ENCODE results near the gene ZNF444. TPM values are rescaled to one million over a fixed set of nuclear protein-coding genes. Genes with fewer than 3 reads are reported as not detected.

Gene ZNF444
- total RNA-seq (2021) = 84.0 to 87.9 TPM (median 87.7 TPM) in 3 replicates
- percentile 70 among the genes with signal in this experiment for Bru-seq, nascent RNA
- long read RNA-seq, experiment 1, full-length matches to known transcripts = 135 of 210 reads
- long read RNA-seq, experiment 1, partial matches to known transcripts = 46 of 210 reads
- long read RNA-seq, experiment 1, other reads (novel, unspliced or antisense) = 29 of 210 reads
- long read RNA-seq, experiment 2, full-length matches to known transcripts = 23 of 74 reads
- long read RNA-seq, experiment 2, partial matches to known transcripts = 45 of 74 reads
- long read RNA-seq, experiment 2, other reads (novel, unspliced or antisense) = 6 of 74 reads
- long read RNA-seq, experiment 3 = 0 reads

DNA sequence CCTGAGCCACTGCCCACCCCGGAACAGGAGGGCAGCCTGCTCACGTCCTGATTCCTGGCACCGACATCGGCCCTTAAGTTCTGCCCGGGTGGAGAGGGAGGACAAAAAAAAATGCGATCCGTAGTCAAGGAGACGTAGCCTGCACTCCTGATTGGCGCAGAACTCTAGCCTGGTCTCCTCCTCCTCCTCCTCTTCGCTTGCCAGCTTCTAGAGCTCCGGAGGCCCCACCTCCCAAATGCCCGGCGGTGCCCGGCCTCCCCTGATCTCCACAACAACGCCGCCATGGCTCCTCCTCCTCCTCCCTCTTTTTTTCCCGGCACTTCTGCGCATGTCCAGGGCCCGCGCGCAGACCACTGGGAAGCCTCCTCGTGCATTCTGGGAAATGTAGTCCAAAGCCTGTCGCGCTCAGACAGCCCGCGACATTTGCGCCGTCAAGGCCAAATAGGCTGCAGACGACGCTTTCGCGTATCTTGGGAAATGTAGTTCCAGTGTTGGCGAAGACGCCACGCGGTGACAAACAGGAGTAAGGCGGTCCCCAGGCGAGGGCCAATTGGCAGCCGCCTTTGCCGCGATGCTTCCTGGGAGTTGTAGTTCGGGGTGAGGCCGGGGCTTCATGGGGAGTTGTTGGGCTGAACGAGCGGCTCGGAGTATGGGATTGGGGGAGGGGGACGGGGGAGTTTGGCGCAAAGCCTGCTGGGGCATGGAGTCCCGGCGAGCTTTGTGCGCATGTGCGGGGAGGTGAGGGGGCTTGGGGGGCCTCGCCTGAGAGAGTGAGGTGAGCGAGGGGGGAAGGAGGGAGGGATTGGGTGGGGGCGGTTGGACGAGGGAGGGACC lies at the start of gene ZNF444:
Gene ZNF444, plus strand, starts transcription at position 705 of the 834 bp plus-strand sequence. CDS start 5,625 bp downstream, outside the sequence.
- ChIA-PET CTCF (interaction anchor here (0.6 to 2.9 kb wide), 18 partner anchors 11 to 537 kb away, joined by 3 to 19 read pairs (median 4); no protein-coding TSS in a partner anchor), POLR2A (interaction anchor here (0.7 kb wide), 1 partner anchor 32 kb away, joined by 3 read pairs; no protein-coding TSS in a partner anchor)
- H3K36me3 Mint-ChIP-seq = no peaks in the 10 kb centered on the region
- H3K4me1 Mint-ChIP-seq = peaks cover 37% of the 10 kb centered on the region
- H3K27me3 Mint-ChIP-seq (ENCODE audit: low read depth) = peaks cover 3% of the 10 kb centered on the region; the same call in 1 of the 2 replicates
- no peaks in the 10 kb centered on the region for H3K9me3 Mint-ChIP-seq
- DNase-seq (ENCODE audit: low spot score) (peak; percentile 99), ATAC-seq (peak; percentile 93)
- TF ChIP-seq, protein P1, sequence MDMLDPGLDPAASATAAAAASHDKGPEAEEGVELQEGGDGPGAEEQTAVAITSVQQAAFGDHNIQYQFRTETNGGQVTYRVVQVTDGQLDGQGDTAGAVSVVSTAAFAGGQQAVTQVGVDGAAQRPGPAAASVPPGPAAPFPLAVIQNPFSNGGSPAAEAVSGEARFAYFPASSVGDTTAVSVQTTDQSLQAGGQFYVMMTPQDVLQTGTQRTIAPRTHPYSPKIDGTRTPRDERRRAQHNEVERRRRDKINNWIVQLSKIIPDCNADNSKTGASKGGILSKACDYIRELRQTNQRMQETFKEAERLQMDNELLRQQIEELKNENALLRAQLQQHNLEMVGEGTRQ (CRISPR knock-in tag; IDR thresholded peaks at IDR 0.05) = peak; percentile 27; the same call in 1 of the 2 replicates
- TF ChIP-seq, protein P2, sequence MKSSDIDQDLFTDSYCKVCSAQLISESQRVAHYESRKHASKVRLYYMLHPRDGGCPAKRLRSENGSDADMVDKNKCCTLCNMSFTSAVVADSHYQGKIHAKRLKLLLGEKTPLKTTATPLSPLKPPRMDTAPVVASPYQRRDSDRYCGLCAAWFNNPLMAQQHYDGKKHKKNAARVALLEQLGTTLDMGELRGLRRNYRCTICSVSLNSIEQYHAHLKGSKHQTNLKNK (CRISPR knock-in tag; IDR thresholded peaks at IDR 0.05) = no peak
- TF ChIP-seq, protein P3, sequence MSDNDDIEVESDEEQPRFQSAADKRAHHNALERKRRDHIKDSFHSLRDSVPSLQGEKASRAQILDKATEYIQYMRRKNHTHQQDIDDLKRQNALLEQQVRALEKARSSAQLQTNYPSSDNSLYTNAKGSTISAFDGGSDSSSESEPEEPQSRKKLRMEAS (CRISPR knock-in tag; IDR thresholded peaks at IDR 0.05) = peak; percentile 67; the same call in 1 of the 2 replicates
- TF ChIP-seq GABPB1 (CRISPR knock-in tag; IDR thresholded peaks at IDR 0.05) (peak; percentile 66), JAZF1 (CRISPR knock-in tag; IDR thresholded peaks at IDR 0.05) (no peak), SP1 (CRISPR knock-in tag; conservative IDR thresholded peaks at IDR 0.05) (peak; percentile 80), CREM (CRISPR knock-in tag; IDR thresholded peaks at IDR 0.05) (peak; percentile 87), FOXK1 (CRISPR knock-in tag; IDR thresholded peaks at IDR 0.05) (peak; percentile 79), E2F5 (CRISPR knock-in tag; IDR thresholded peaks at IDR 0.05) (0 out of 2 replicates have a peak, but pooled peaks have one; percentile 35), NFYB (CRISPR knock-in tag; conservative IDR thresholded peaks at IDR 0.05; ENCODE audit: low read depth) (peak; percentile 70)
- TF ChIP-seq, protein P4, sequence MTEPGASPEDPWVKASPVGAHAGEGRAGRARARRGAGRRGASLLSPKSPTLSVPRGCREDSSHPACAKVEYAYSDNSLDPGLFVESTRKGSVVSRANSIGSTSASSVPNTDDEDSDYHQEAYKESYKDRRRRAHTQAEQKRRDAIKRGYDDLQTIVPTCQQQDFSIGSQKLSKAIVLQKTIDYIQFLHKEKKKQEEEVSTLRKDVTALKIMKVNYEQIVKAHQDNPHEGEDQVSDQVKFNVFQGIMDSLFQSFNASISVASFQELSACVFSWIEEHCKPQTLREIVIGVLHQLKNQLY (CRISPR knock-in tag; IDR thresholded peaks at IDR 0.05) = no peak
- TF ChIP-seq, protein P5, sequence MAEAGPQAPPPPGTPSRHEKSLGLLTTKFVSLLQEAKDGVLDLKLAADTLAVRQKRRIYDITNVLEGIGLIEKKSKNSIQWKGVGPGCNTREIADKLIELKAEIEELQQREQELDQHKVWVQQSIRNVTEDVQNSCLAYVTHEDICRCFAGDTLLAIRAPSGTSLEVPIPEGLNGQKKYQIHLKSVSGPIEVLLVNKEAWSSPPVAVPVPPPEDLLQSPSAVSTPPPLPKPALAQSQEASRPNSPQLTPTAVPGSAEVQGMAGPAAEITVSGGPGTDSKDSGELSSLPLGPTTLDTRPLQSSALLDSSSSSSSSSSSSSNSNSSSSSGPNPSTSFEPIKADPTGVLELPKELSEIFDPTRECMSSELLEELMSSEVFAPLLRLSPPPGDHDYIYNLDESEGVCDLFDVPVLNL (CRISPR knock-in tag; IDR thresholded peaks at IDR 0.05; ENCODE audit: borderline replicate concordance, low read depth) = no peak
- H3K27ac Mint-ChIP-seq = peak within 1 kb of the TSS; percentile 95
- peak within 1 kb of the TSS; percentile 79 for H3K4me3 Mint-ChIP-seq

- H3K4me1 Mint-ChIP-seq = peaks cover 12% of the 10 kb centered on the region
- ChIA-PET POLR2A (no interaction called here), CTCF (interaction anchor here (1.0 to 4.1 kb wide), 3 partner anchors 11 to 218 kb away, joined by 3 to 19 read pairs (median 5); no protein-coding TSS in a partner anchor)
- no peaks in the 10 kb centered on the region for H3K27me3 Mint-ChIP-seq (ENCODE audit: low read depth)
- peaks cover 36% of the 10 kb centered on the region for H3K36me3 Mint-ChIP-seq
- H3K9me3 Mint-ChIP-seq = peaks cover 4% of the 10 kb centered on the region; the same call in 1 of the 2 replicates
- no peak for ATAC-seq
- DNase-seq (ENCODE audit: low spot score) = no peak
- H3K4me3 Mint-ChIP-seq = no peak overlapping the region
- peak overlapping the region; percentile 45; the same call in 1 of the 2 replicates for H3K27ac Mint-ChIP-seq
- TF ChIP-seq, protein P3 (CRISPR knock-in tag; IDR thresholded peaks at IDR 0.05) = no peak
- TF ChIP-seq PRDM15 (CRISPR knock-in tag; IDR thresholded peaks at IDR 0.05) (no peak), ATF1 (CRISPR knock-in tag; IDR thresholded peaks at IDR 0.05) (no peak), ZNF138 (CRISPR knock-in tag; conservative IDR thresholded peaks at IDR 0.05) (no peak)
Observed at GRCh38 chr19:56091751-56092546, 49.1 kb upstream of the ZNF444 start.
